Measurements from ENCODE around the gene SSX5.
"Not testable (repeated sequence)": the region's sequence is repeated elsewhere in the genome, so short reads cannot be mapped to it uniquely, and the experiment has no call there.

SSX5 gene

DNA sequence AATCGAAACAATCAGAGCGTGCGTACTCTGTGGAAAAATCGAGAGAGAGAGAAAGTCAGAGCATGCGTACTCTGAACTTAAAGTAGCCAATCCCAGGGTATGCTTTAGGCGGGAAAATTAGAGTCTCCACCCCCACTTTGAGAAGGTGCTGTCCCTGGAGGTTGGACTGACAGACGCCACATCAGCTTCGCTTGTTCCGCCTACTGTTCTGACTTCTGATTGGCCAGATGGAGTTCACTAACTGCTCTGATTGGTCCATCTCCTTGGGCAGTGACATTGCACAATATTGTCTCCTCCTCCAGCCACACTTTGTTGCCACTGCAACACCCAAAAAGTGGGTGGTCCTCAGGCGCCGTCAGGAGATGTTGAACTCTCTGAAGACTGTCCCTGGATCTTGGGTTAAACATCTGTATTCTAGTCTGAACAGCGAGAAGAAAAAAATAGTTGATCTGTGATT lies at the start of gene SSX5:
TSS of gene SSX5 (minus strand) at position 51 of the 457 bp plus-strand sequence. CDS start 1,437 bp downstream, outside the sequence.
- DNase-seq (ENCODE audit: low read depth) = no peak

DNA sequence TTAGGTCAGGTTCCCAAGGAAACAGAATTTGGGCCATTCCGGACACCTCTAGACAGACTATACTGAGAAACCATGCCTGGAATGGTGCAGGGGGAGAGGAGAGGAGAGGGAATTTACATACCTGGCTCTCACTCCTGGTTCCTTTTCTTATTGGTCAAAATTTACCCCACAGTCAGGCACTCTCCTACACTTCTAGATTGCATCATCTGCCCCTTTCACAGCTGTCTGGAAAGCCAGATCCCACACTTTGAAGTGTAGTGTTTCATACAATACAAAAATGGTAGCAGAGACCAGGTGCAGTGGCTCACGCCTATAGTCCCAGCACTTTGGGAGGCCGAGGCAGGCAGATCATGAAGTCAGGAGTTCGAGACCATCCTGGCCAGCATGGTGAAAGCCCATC lies 27.6 kb upstream of the SSX5 start:
- not testable (repeated sequence) for DNase-seq (ENCODE audit: low read depth)

GRCh38 chrX:48214341-48214740 lies 17.7 kb upstream of the SSX5 start:
- not testable (repeated sequence) for DNase-seq (ENCODE audit: low read depth)

GRCh38 chrX:48190024-48190423 lies 6.6 kb downstream of the SSX5 start:
- not testable (repeated sequence) for DNase-seq (ENCODE audit: low read depth)

GRCh38 chrX:48181882-48182281 lies 14.7 kb downstream of the SSX5 start:
- not testable (repeated sequence) for DNase-seq (ENCODE audit: low read depth)

DNA sequence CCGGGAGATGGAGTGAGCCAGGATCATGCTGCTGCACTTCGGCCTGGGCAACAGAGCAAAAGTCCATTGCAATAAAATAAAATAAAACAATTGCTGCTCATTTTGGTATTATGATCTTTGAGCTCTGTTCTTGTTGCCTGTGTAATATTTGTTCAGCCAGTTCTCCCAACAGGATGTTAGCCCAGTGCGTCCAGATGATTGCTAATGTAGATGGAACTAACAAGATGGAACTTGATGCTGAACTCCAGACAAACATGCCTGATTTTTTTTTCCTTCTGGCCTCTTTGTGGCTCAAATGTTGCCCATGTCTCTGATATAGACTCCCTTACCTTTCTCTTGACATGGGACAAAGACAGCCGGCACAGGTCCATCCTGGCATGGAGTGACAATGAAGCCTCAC lies 15.8 kb downstream of the SSX5 start:
- no peak for DNase-seq (ENCODE audit: low read depth)

GRCh38 chrX:48179691-48180090 lies 16.9 kb downstream of the SSX5 start:
- DNase-seq (ENCODE audit: low read depth) = no peak

- not testable (repeated sequence) for DNase-seq (ENCODE audit: low read depth)
Observed at GRCh38 chrX:48166322-48166721, 30.3 kb downstream of the SSX5 start.

DNA sequence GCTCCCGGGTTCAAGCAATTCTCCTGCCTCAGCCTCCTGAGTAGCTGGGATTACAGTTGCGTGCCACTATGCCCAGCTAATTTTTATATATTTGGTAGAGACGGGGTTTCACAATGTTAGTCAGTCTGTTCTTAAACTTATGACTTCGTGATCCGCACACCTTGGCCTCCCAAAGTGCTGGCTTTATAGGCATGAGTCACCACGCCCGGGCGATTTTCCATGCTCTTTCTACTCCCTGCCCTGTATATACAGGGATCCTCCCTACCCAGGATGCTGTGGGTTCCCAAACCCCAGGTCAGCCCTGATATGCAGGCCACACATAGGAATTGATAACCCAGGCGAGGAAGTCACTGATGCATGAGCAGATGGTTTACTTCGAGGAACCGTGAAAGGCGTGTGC lies 31.4 kb downstream of the SSX5 start:
- DNase-seq (ENCODE audit: low read depth) = no peak

- DNase-seq (ENCODE audit: low read depth) = no peak
Observed at GRCh38 chrX:48156014-48156413, 40.6 kb downstream of the SSX5 start.

DNA sequence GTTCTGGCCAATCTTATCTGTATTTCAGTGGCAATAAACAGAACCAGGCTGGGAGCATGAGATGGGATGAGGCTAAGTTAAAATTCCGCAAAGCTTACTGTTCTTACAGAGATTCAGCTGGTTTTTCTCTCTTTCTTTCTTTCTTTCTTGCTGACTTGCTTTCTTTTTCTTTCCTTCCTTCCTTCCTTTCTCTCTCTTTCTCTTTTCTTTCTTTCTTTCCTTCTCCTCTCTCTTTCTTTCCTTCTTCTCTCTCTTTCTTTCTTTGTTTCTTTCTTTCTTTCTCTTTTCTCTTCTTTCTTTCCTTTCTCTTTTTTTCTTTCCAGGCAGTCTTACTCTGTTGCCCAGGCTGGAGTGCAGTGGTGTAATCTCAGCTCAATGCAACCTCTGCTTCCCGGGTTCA lies 41.8 kb downstream of the SSX5 start:
- no peak for DNase-seq (ENCODE audit: low read depth)

DNA sequence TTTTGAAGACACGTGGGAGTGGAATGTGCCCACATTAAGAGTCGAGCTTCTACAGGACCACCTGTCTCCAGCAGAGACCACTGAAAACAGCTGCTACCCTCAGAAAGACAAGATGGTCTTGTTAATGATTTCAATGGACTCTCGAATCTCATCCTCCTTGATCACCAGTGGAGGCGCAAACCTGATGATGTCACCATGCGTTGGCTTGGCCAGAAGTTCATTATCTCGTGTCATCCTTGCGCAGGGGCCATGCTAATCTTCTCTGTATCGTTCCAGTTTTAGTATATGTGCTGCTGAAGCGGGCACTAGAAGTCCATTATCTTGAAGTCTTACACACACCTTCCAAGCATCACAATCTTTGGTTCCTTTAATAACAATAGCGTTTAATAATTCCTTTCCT lies 42.8 kb downstream of the SSX5 start:
- DNase-seq (ENCODE audit: low read depth) = no peak

GRCh38 chrX:48142697-48143096 lies 53.9 kb downstream of the SSX5 start:
- DNase-seq (ENCODE audit: low read depth) = not testable (repeated sequence)

DNA sequence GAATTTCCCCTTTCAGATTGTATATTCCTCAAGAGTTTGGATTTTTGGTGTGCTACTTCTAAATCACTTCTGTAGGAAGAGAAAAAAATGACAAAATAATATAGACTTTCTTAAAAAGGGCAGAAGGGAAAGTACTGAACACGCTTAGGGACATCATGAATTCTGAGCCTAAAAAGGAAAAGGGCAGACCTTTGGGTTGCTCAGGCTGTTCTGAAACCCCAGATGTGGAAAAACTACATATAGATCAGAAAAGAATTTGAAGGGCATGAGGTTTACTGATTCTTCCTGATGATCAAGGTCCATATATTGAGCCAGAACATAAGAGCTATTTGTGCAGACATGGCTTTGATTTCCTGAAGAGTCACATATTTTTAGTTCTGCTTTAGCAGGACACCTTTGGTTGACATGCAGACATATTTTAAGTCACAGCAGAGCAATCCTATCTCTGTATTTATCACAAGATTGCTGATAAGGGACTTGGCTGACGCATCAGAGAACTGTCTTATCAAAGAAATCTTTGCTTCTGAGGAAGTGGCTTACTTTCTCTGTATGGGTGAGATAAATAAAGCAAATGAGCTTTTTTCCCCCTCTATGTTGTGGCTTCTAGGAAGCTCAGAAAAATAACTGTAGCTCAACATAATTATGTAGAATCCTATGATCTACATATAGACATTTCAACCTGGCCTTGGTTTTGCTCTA lies 54.6 kb downstream of the SSX5 start:
- DNase-seq (ENCODE audit: low read depth) = not testable (repeated sequence)

GRCh38 chrX:48139076-48139475 lies 57.5 kb downstream of the SSX5 start:
- not testable (repeated sequence) for DNase-seq (ENCODE audit: low read depth)
